GM23338 (cell line): ENCODE data around the gene KRTAP17-1. TPM values are rescaled to one million over a fixed set of nuclear protein-coding genes. Genes with fewer than 3 reads are reported as not detected.

Experiments
- ATAC-seq: fragments of 200-7000 bp; cut with Tn5 transposase; 3 replicates; pipeline ENCODE4 v1.9.1; 2020
- DNase-seq: peaks from one replicate; pipeline ENCODE4 v3.0.0-alpha.2; 2015; ENCODE audit warnings: low spot score
- H2AFZ ChIP-seq: fragments of 200-600 bp; sonication (generic); 2 replicates; pipeline ENCODE4 v1.8.0; 2016; ENCODE audit warnings: antibody characterized with exemption, mild to moderate bottlenecking, moderate library complexity
- H3F3A ChIP-seq: fragments of 200-600 bp; sonication (generic); replicated peaks from 2 replicates; pipeline ENCODE4 v1.8.0; 2017; ENCODE audit warnings: antibody characterized with exemption, mixed run types, low read depth
- H3K27ac ChIP-seq: fragments of 200-600 bp; sonication (generic); 2 replicates; pipeline ENCODE4 v1.6.1; 2016; ENCODE audit warnings: low read depth
- H3K27me3 ChIP-seq: fragments of 200-600 bp; sonication (generic); 2 replicates; pipeline ENCODE4 v1.8.0; 2016; ENCODE audit warnings: mild to moderate bottlenecking, mixed run types, moderate library complexity; ENCODE audit not compliant: insufficient read depth
- H3K36me3 ChIP-seq: fragments of 200-600 bp; sonication (generic); 2 replicates; pipeline ENCODE4 v1.8.0; 2016; ENCODE audit warnings: mild to moderate bottlenecking; ENCODE audit not compliant: insufficient read depth
- H3K4me1 ChIP-seq: fragments of 200-600 bp; sonication (generic); 2 replicates; pipeline ENCODE4 v1.8.0; 2016; ENCODE audit warnings: mild to moderate bottlenecking, moderate library complexity; ENCODE audit not compliant: insufficient read depth
- H3K4me2 ChIP-seq: fragments of 200-600 bp; sonication (generic); 2 replicates; pipeline ENCODE4 v1.7.1; 2017; ENCODE audit warnings: mixed run types
- H3K4me3 ChIP-seq: fragments of 200-600 bp; sonication (generic); 2 replicates; pipeline ENCODE4 v1.6.1; 2016; ENCODE audit warnings: mixed run types
- H3K79me2 ChIP-seq: fragments of 200-600 bp; sonication (generic); replicated peaks from 2 replicates; pipeline ENCODE4 v1.8.0; 2017; ENCODE audit warnings: mild to moderate bottlenecking; ENCODE audit not compliant: insufficient read depth
- H3K9me2 ChIP-seq: fragments of 200-600 bp; sonication (generic); 2 replicates; pipeline ENCODE4 v1.8.0; 2017; ENCODE audit not compliant: insufficient read depth
- H4K20me1 ChIP-seq: fragments of 200-600 bp; sonication (generic); replicated peaks from 2 replicates; pipeline ENCODE4 v1.8.0; 2017; ENCODE audit warnings: mild to moderate bottlenecking; ENCODE audit not compliant: insufficient read depth
- H3K27ac Mint-ChIP-seq: 2 replicates; pipeline ENCODE4 v1.8.0; 2020; ENCODE audit warnings: inconsistent platforms, mild to moderate bottlenecking, moderate library complexity, mixed read lengths
- H3K27me3 Mint-ChIP-seq: 3 replicates; pipeline ENCODE4 v1.8.0; 2022; ENCODE audit warnings: low read depth, mild to moderate bottlenecking, moderate library complexity, mixed read lengths, inconsistent platforms; ENCODE audit not compliant: insufficient read depth, poor library complexity
- H3K36me3 Mint-ChIP-seq: 3 replicates; pipeline ENCODE4 v1.8.0; 2021; ENCODE audit warnings: low read depth, mild to moderate bottlenecking, inconsistent platforms, moderate library complexity, mixed read lengths
- H3K4me1 Mint-ChIP-seq: 3 replicates; pipeline ENCODE4 v1.8.0; 2020; ENCODE audit warnings: mild to moderate bottlenecking, inconsistent platforms, mixed read lengths
- H3K4me3 Mint-ChIP-seq: 3 replicates; pipeline ENCODE4 v1.8.0; 2021; ENCODE audit warnings: moderate library complexity, mild to moderate bottlenecking, inconsistent platforms, mixed read lengths
- H3K9me3 Mint-ChIP-seq: 3 replicates; pipeline ENCODE4 v1.8.0; 2020; ENCODE audit warnings: moderate library complexity, mild to moderate bottlenecking, inconsistent platforms, mixed read lengths
- CREB1 ChIP-seq: fragments of 250-450 bp; sonication (Bioruptor Pico); IDR thresholded peaks from 2 replicates; pipeline ENCODE4 v1.5.0; 2020; ENCODE audit warnings: low read depth, mild to moderate bottlenecking, moderate library complexity
- EZH2 ChIP-seq: fragments of 200-600 bp; sonication (generic); IDR thresholded peaks from one replicate; pipeline ENCODE4 v1.8.0; 2017; ENCODE audit warnings: antibody characterized with exemption, mild to moderate bottlenecking, low read depth; ENCODE audit not compliant: unreplicated experiment
- EZH2phosphoT487 ChIP-seq: fragments of 200-600 bp; sonication (generic); IDR thresholded peaks from one replicate; pipeline ENCODE4 v1.8.1; 2018; ENCODE audit warnings: antibody characterized with exemption; ENCODE audit not compliant: unreplicated experiment
- NANOG ChIP-seq: IDR thresholded peaks from 2 replicates; pipeline ENCODE4 v1.6.1; 2016; ENCODE audit warnings: antibody characterized with exemption, borderline replicate concordance
- POLR2AphosphoS5 ChIP-seq: IDR thresholded peaks from 2 replicates; pipeline ENCODE4 v1.6.1; 2016; ENCODE audit warnings: antibody characterized with exemption, low read depth
- STAT1 ChIP-seq: IDR thresholded peaks from one replicate; pipeline ENCODE4 v1.6.1; 2016; ENCODE audit warnings: antibody characterized with exemption; ENCODE audit not compliant: unreplicated experiment
- ZNF114 ChIP-seq: fragments of 250-450 bp; sonication (Bioruptor Pico); IDR thresholded peaks from 2 replicates; pipeline ENCODE4 v1.5.0; 2020; ENCODE audit warnings: mild to moderate bottlenecking, moderate library complexity
- ZNF331 ChIP-seq: fragments of 250-450 bp; sonication (Bioruptor Pico); IDR thresholded peaks from 2 replicates; pipeline ENCODE4 v1.5.0; 2020; ENCODE audit warnings: low read depth, mild to moderate bottlenecking, moderate library complexity
- polyA plus RNA-seq: library from polyadenylated mRNA; unstranded; fragments of >200 nt; fragmentation: Nextera tagmentation; extraction: Ambion mirVana; gene quantifications from 2 replicates; pipeline ENCODE4 v1.2.1, GENCODE V29; 2016
- total RNA-seq: library from RNA; depleted of rRNA; stranded (reverse); fragments of >200 nt; shearing (Covaris generic); gene quantifications from 2 replicates; pipeline ENCODE4 v1.2.3, GENCODE V29; 2014
- TF ChIP-seq, protein P1 (sequence below): IDR thresholded peaks from one replicate; pipeline ENCODE4 v1.6.1; 2018; ENCODE audit warnings: antibody characterized with exemption; ENCODE audit not compliant: unreplicated experiment
- TF ChIP-seq, protein P2 (sequence below), 2 experiments: fragments of 200-600 bp in 1 of 2; sonication (generic) in 1 of 2; conservative IDR thresholded peaks; 2 replicates each; pipeline versions ENCODE4 v1.5.1 to v1.6.1; 2016 to 2017; ENCODE audit warnings: antibody characterized with exemption in 2 of 2, low read depth in 2 of 2, mild to moderate bottlenecking in 2 of 2, moderate library complexity in 1 of 2
- TF ChIP-seq, protein P3 (sequence below): IDR thresholded peaks from 2 replicates; pipeline ENCODE4 v1.6.1; 2016; ENCODE audit warnings: antibody characterized with exemption

The KRTAP17-1 gene
- total and polyA plus RNA-seq, 2 experiments from 2014 or later = not detected

DNA sequence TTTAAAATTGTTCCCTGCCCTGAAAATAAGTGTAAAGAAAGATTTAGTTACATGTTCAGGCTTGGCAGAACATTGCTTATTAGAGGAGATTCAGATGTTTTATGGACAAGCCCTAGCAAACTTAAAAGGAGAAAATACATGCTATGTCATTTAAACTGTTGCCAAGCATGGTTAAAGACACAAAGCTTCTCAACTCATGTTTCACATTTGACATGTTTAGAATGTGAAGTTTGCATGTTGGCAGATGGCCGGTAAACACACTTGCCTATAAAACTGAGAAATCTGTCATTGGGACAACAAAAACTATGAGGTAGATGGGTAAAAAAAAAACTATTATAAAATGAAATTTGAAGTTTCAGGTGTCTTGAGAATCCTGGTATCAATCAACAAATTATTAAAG is 18.7 kb downstream of the KRTAP17-1 start (continued):
- TF ChIP-seq, protein P1, sequence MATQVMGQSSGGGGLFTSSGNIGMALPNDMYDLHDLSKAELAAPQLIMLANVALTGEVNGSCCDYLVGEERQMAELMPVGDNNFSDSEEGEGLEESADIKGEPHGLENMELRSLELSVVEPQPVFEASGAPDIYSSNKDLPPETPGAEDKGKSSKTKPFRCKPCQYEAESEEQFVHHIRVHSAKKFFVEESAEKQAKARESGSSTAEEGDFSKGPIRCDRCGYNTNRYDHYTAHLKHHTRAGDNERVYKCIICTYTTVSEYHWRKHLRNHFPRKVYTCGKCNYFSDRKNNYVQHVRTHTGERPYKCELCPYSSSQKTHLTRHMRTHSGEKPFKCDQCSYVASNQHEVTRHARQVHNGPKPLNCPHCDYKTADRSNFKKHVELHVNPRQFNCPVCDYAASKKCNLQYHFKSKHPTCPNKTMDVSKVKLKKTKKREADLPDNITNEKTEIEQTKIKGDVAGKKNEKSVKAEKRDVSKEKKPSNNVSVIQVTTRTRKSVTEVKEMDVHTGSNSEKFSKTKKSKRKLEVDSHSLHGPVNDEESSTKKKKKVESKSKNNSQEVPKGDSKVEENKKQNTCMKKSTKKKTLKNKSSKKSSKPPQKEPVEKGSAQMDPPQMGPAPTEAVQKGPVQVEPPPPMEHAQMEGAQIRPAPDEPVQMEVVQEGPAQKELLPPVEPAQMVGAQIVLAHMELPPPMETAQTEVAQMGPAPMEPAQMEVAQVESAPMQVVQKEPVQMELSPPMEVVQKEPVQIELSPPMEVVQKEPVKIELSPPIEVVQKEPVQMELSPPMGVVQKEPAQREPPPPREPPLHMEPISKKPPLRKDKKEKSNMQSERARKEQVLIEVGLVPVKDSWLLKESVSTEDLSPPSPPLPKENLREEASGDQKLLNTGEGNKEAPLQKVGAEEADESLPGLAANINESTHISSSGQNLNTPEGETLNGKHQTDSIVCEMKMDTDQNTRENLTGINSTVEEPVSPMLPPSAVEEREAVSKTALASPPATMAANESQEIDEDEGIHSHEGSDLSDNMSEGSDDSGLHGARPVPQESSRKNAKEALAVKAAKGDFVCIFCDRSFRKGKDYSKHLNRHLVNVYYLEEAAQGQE = no peak

DNA sequence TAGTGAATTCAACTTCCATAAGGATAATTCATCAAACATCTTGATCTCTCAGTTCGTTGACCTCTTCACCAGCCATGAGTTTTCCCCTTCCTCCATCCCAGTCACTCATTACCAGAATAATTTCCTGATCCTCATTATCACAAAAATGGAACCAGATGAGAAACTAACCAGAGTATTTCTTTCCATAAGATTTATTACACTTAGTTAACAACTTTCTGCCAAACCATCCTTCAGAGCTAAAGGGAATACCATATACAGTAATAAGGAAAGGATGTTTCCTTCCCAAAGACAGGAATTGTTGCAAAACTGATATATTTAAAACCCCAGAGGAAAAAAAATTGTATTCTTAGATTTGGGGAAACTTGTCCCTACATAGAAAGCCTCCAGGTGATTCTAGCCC is 21.5 kb downstream of the KRTAP17-1 start:
- Mint-ChIP-seq H3K4me3 (no peak overlapping the region), H3K9me3 (no peaks in the 10 kb centered on the region; the same call in 2 of the 3 replicates), H3K27ac (no peak overlapping the region), H3K27me3 (no peaks in the 10 kb centered on the region), H3K36me3 (no peaks in the 10 kb centered on the region), H3K4me1 (peaks cover 2% of the 10 kb centered on the region; the same call in 1 of the 3 replicates)
- DNase-seq = no peak
- ATAC-seq = no peak
- Histone ChIP-seq H2AFZ (no peak overlapping the region), H3K79me2 (no peaks in the 10 kb centered on the region), H3K27ac (no peak overlapping the region), H4K20me1 (no peaks in the 10 kb centered on the region), H3K4me2 (no peak overlapping the region), H3K4me3 (no peak overlapping the region), H3F3A (no peaks in the 10 kb centered on the region), H3K36me3 (no peaks in the 10 kb centered on the region), H3K27me3 (no peaks in the 10 kb centered on the region), H3K9me2 (0 out of 2 replicates have a peak, but pooled peaks cover 3% of the 10 kb centered on the region), H3K4me1 (no peaks in the 10 kb centered on the region)
- TF ChIP-seq, protein P2, sequence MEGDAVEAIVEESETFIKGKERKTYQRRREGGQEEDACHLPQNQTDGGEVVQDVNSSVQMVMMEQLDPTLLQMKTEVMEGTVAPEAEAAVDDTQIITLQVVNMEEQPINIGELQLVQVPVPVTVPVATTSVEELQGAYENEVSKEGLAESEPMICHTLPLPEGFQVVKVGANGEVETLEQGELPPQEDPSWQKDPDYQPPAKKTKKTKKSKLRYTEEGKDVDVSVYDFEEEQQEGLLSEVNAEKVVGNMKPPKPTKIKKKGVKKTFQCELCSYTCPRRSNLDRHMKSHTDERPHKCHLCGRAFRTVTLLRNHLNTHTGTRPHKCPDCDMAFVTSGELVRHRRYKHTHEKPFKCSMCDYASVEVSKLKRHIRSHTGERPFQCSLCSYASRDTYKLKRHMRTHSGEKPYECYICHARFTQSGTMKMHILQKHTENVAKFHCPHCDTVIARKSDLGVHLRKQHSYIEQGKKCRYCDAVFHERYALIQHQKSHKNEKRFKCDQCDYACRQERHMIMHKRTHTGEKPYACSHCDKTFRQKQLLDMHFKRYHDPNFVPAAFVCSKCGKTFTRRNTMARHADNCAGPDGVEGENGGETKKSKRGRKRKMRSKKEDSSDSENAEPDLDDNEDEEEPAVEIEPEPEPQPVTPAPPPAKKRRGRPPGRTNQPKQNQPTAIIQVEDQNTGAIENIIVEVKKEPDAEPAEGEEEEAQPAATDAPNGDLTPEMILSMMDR (conservative IDR thresholded peaks at IDR 0.05; ENCODE audit: low read depth in 2 of 2) = no peak
- no peak for TF ChIP-seq STAT1
- TF ChIP-seq, protein P1 = no peak
- TF ChIP-seq ZNF331 = no peak
- TF ChIP-seq EZH2 = no peak
- no peak for TF ChIP-seq ZNF114 (CRISPR knock-in tag)
- no peak for TF ChIP-seq POLR2AphosphoS5
- TF ChIP-seq, protein P3, sequence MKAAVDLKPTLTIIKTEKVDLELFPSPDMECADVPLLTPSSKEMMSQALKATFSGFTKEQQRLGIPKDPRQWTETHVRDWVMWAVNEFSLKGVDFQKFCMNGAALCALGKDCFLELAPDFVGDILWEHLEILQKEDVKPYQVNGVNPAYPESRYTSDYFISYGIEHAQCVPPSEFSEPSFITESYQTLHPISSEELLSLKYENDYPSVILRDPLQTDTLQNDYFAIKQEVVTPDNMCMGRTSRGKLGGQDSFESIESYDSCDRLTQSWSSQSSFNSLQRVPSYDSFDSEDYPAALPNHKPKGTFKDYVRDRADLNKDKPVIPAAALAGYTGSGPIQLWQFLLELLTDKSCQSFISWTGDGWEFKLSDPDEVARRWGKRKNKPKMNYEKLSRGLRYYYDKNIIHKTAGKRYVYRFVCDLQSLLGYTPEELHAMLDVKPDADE = no peak
- no peak for TF ChIP-seq EZH2phosphoT487
- no peak for TF ChIP-seq NANOG
- TF ChIP-seq CREB1 (CRISPR knock-in tag) = no peak
